Activated CD8-positive, alpha-beta T cell treated with anti-CD3 and anti-CD28 coated beads, Interleukin-2, amount 10 ng/mL, durations not matched to agents 7 days and 5 days (primary cell): ENCODE results near the gene KDM4C. TPM values are rescaled to one million over a fixed set of nuclear protein-coding genes. Genes with fewer than 3 reads are reported as not detected.

ENCODE experiments used
- ATAC-seq: fragments of 150-1000 bp; cut with Tn5 transposase; one replicate; pipeline ENCODE4 v1.10.0; 2021; ENCODE audit warnings: moderate library complexity
- CTCF ChIA-PET: fragments of 350-600 bp; sonication (Branson Sonifier 250); formaldehyde crosslinking; loops from one replicate; lab custom pipeline; 2021; ENCODE audit warnings: antibody characterized with exemption; lab: Charles Lee
- POLR2A ChIA-PET: fragments of 350-600 bp; sonication (Branson Sonifier 250); formaldehyde crosslinking; loops from one replicate; lab custom pipeline; 2021; ENCODE audit warnings: antibody characterized with exemption; lab: Charles Lee
- DNase-seq: peaks from one replicate; pipeline ENCODE4 v3.0.0-alpha.2; 2020
- H3K27ac Mint-ChIP-seq: one replicate; pipeline ENCODE4 v1.8.0; 2021; ENCODE audit warnings: mild to moderate bottlenecking, mixed read lengths
- H3K27me3 Mint-ChIP-seq: one replicate; pipeline ENCODE4 v1.8.0; 2021; ENCODE audit warnings: low read depth, mixed read lengths
- H3K36me3 Mint-ChIP-seq: one replicate; pipeline ENCODE4 v1.8.0; 2021; ENCODE audit warnings: low read depth, mixed read lengths
- H3K4me1 Mint-ChIP-seq: one replicate; pipeline ENCODE4 v1.8.0; 2021; ENCODE audit warnings: low read depth, mixed read lengths
- H3K4me3 Mint-ChIP-seq: one replicate; pipeline ENCODE4 v1.8.0; 2021; ENCODE audit warnings: mild to moderate bottlenecking, mixed read lengths
- H3K9me3 Mint-ChIP-seq: one replicate; pipeline ENCODE4 v1.8.0; 2022; ENCODE audit warnings: mixed read lengths; ENCODE audit not compliant: insufficient read depth
- total RNA-seq, 2 experiments: library from RNA; stranded (reverse); gene quantifications; one replicate each; pipeline ENCODE4 v1.2.3, GENCODE V29; 2021

KDM4C gene
- total RNA-seq, 2 experiments from 2014 or later, result 52.9 to 53.4 TPM

- H3K9me3 Mint-ChIP-seq, result no peaks in the 10 kb centered on the region
- ChIA-PET POLR2A (no interaction called here), CTCF (interaction anchor here (0.7 kb wide), 1 partner anchor 12 kb away, joined by 3 read pairs; no protein-coding TSS in a partner anchor)
These were observed 227.3 kb downstream of the KDM4C start for GRCh38 chr9:6984941-6985578.

GRCh38 chr9:6986141-6986815 is 228.5 kb downstream of the KDM4C start:
- Mint-ChIP-seq H3K4me1 (no peaks in the 10 kb centered on the region), H3K4me3 (no peak overlapping the region), H3K27ac (no peak overlapping the region), H3K9me3 (no peaks in the 10 kb centered on the region), H3K36me3 (peaks cover 56% of the 10 kb centered on the region), H3K27me3 (no peaks in the 10 kb centered on the region)
- DNase-seq (no peak), ATAC-seq (no peak)
- POLR2A ChIA-PET, result no interaction called here
- CTCF ChIA-PET, result interaction anchor here (0.7 kb wide), 1 partner anchor 16 kb away, joined by 3 read pairs; no protein-coding TSS in a partner anchor

More at GRCh38 chr9:6984941-6985578, 227.3 kb downstream of the KDM4C start:
- H3K27me3 Mint-ChIP-seq, result no peaks in the 10 kb centered on the region
- H3K4me1 Mint-ChIP-seq, result no peaks in the 10 kb centered on the region
- ATAC-seq (no peak), DNase-seq (no peak)
- no peak overlapping the region for H3K4me3 Mint-ChIP-seq
- no peak overlapping the region for H3K27ac Mint-ChIP-seq
- peaks cover 56% of the 10 kb centered on the region for H3K36me3 Mint-ChIP-seq

GRCh38 chr9:6987381-6987780 is 229.6 kb downstream of the KDM4C start:
- DNase-seq, result no peak
- CTCF ChIA-PET, result no interaction called here
- H3K27ac Mint-ChIP-seq, result no peak overlapping the region
- H3K4me1 Mint-ChIP-seq, result no peaks in the 10 kb centered on the region
- H3K36me3 Mint-ChIP-seq, result peaks cover 49% of the 10 kb centered on the region
- H3K9me3 Mint-ChIP-seq, result no peaks in the 10 kb centered on the region
- POLR2A ChIA-PET, result no interaction called here
- ATAC-seq, result no peak
- no peak overlapping the region for H3K4me3 Mint-ChIP-seq
- no peaks in the 10 kb centered on the region for H3K27me3 Mint-ChIP-seq

- H3K36me3 Mint-ChIP-seq, result peaks cover 41% of the 10 kb centered on the region
- H3K9me3 Mint-ChIP-seq, result no peaks in the 10 kb centered on the region
- DNase-seq, result no peak
- H3K4me3 Mint-ChIP-seq, result no peak overlapping the region
- no peaks in the 10 kb centered on the region for H3K4me1 Mint-ChIP-seq
- POLR2A ChIA-PET, result no interaction called here
- CTCF ChIA-PET, result no interaction called here
- no peaks in the 10 kb centered on the region for H3K27me3 Mint-ChIP-seq
- ATAC-seq, result no peak
- no peak overlapping the region for H3K27ac Mint-ChIP-seq
These were observed 233.6 kb downstream of the KDM4C start for GRCh38 chr9:6991418-6991817.

GRCh38 chr9:6996061-6996854 is 238.5 kb downstream of the KDM4C start:
- H3K27me3 Mint-ChIP-seq, result no peaks in the 10 kb centered on the region
- H3K9me3 Mint-ChIP-seq, result no peaks in the 10 kb centered on the region
- ATAC-seq (no peak), DNase-seq (no peak)
- no peak overlapping the region for H3K27ac Mint-ChIP-seq
- ChIA-PET POLR2A (no interaction called here), CTCF (no interaction called here)
- H3K4me3 Mint-ChIP-seq, result no peak overlapping the region
- no peaks in the 10 kb centered on the region for H3K4me1 Mint-ChIP-seq
- peaks cover 32% of the 10 kb centered on the region for H3K36me3 Mint-ChIP-seq

GRCh38 chr9:6997330-6997729 is 239.6 kb downstream of the KDM4C start:
- ATAC-seq (no peak), DNase-seq (no peak)
- ChIA-PET POLR2A (no interaction called here), CTCF (interaction anchor here (1.0 kb wide), 1 partner anchor 12 kb away, joined by 3 read pairs; no protein-coding TSS in a partner anchor)
- H3K4me3 Mint-ChIP-seq, result no peak overlapping the region
- no peak overlapping the region for H3K27ac Mint-ChIP-seq
- H3K27me3 Mint-ChIP-seq, result no peaks in the 10 kb centered on the region
- no peaks in the 10 kb centered on the region for H3K9me3 Mint-ChIP-seq
- peaks cover 38% of the 10 kb centered on the region for H3K36me3 Mint-ChIP-seq
- H3K4me1 Mint-ChIP-seq, result no peaks in the 10 kb centered on the region

DNA sequence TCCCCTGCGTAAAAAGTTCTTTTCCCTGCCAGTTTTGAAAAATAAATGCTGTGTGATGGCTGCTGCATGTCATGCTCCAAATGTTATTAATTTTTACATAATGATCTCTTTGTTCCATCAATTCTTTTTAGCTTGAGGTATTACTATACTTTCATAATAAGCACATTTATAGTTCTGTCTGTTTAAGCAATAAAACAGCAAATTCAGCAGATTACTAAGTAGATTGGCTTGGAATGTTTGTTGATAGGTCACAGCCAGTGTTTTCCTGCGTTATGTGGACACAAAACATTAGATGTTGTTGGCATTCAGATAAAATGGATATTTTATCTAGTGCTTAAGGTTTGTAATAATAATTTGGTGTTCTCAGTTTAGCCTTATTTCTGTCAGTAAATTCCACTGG is 242.0 kb downstream of the KDM4C start:
- peaks cover 35% of the 10 kb centered on the region for H3K36me3 Mint-ChIP-seq
- DNase-seq (no peak), ATAC-seq (no peak)
- no peak overlapping the region for H3K27ac Mint-ChIP-seq
- H3K4me1 Mint-ChIP-seq, result no peaks in the 10 kb centered on the region
- ChIA-PET POLR2A (no interaction called here), CTCF (no interaction called here)
- H3K4me3 Mint-ChIP-seq, result no peak overlapping the region
- H3K9me3 Mint-ChIP-seq, result no peaks in the 10 kb centered on the region
- no peaks in the 10 kb centered on the region for H3K27me3 Mint-ChIP-seq

DNA sequence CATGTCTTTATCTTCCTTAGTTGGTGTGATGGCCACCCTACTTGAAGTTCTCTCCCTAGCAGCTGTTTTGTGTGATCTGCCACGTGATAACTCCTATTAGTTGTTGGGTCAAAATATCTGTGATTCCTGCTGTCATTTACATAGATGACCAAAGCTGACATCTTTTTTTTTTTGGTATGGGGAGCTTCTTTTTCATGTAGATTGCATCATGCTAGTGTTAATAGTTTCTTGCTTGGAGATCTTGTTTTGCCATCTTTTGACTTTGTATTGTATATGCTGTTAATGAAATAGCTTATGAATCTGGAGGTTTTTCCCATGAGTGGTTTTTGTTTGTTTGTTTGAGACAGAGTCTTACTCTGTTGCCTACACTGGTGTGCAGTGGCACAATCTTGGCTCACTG is 243.8 kb downstream of the KDM4C start:
- Mint-ChIP-seq H3K27me3 (no peaks in the 10 kb centered on the region), H3K27ac (no peak overlapping the region), H3K4me1 (no peaks in the 10 kb centered on the region), H3K4me3 (no peak overlapping the region), H3K36me3 (peaks cover 33% of the 10 kb centered on the region), H3K9me3 (no peaks in the 10 kb centered on the region)
- CTCF ChIA-PET, result interaction anchor here (0.7 to 1.3 kb wide), 2 partner anchors 15 to 264 kb away, joined by 3 read pairs; no protein-coding TSS in a partner anchor
- POLR2A ChIA-PET, result no interaction called here
- ATAC-seq, result no peak
- no peak for DNase-seq

DNA sequence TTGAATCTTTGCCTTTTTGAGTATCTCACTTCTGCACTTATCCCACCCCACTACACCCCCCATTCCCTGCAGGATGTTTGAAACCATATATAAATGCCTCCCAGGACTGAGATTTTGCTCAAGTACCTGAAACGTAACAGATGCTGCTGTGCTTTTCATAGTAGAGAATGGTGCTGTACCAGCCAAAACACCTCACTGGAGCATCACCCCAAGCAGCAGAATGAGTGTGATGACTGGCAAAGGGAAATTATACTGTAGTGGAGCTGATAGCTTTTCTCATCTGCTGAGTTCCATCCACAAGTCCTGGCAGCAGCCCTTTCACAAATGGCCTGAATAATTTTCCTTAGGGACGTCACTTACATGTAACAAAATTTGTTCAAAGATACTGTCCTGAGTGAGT is 246.1 kb downstream of the KDM4C start:
- Mint-ChIP-seq H3K27me3 (no peaks in the 10 kb centered on the region), H3K4me3 (no peak overlapping the region), H3K27ac (no peak overlapping the region), H3K4me1 (no peaks in the 10 kb centered on the region), H3K36me3 (peaks cover 47% of the 10 kb centered on the region), H3K9me3 (peaks cover 6% of the 10 kb centered on the region)
- ChIA-PET CTCF (no interaction called here), POLR2A (no interaction called here)
- ATAC-seq (no peak), DNase-seq (no peak)

DNA sequence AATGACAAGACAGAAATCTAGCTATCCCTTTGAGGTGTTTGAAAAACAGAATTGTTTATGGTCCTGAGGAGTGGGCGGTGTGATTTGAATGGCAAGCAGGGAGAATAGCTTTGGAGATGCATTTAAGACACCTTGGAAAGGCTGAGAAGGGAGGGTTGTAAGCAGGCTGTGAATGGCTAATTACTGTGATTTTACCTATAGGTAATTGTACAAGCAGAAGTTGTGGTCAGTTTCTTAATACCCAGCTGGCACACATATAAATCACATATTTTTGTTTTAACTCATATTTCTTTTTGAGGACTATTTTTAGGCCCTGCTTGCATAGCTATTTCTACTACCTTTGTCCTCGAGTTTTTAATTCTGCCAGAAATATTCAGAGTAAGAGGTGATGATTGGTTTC is 248.6 kb downstream of the KDM4C start:
- DNase-seq (no peak), ATAC-seq (no peak)
- H3K4me1 Mint-ChIP-seq, result peaks cover 5% of the 10 kb centered on the region
- H3K27ac Mint-ChIP-seq, result no peak overlapping the region
- ChIA-PET POLR2A (no interaction called here), CTCF (no interaction called here)
- no peak overlapping the region for H3K4me3 Mint-ChIP-seq
- H3K27me3 Mint-ChIP-seq, result no peaks in the 10 kb centered on the region
- peaks cover 56% of the 10 kb centered on the region for H3K36me3 Mint-ChIP-seq
- H3K9me3 Mint-ChIP-seq, result peaks cover 11% of the 10 kb centered on the region

DNA sequence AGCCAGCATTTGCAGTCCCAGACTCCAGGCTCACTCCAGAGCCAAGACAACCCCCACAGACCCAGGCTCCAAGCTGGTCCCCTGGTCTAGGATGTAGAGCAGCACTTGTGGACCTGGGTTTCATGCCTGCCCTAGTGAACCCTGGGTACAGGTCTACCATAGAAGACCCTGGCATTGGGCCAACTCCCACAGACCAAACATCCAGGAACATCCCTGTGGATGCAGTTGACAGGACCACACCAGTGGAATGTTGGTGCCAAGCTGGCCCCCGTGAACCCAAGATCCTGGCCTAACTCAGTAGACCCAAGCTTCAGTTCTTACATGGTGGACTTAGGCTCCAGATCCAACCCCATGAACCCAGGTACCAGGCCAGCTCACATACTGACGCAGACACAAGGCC is 250.6 kb downstream of the KDM4C start:
- H3K36me3 Mint-ChIP-seq, result peaks cover 65% of the 10 kb centered on the region
- CTCF ChIA-PET, result no interaction called here

DNA sequence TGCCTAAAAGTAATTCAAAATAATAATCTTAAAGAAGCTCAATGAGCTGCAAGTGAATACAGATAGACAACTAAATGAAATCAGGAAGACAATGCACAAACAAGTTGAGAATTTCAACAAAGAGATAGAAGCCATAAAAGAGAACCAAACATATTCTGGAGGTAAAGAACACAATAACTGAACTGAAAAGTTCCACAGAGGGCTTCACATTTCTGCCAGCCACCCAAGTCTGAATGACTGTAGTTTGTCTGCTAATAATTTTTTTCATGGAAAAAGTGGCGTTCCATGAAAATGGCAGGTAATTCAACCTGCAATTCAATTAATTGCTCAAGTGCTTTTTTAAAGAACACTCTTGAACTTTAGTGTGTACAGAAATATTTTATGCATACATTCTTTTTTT is 251.3 kb downstream of the KDM4C start:
- ChIA-PET POLR2A (no interaction called here), CTCF (no interaction called here)
- Mint-ChIP-seq H3K27me3 (no peaks in the 10 kb centered on the region), H3K4me1 (peaks cover 16% of the 10 kb centered on the region), H3K9me3 (peaks cover 11% of the 10 kb centered on the region), H3K27ac (no peak overlapping the region), H3K36me3 (peaks cover 67% of the 10 kb centered on the region), H3K4me3 (no peak overlapping the region)
- ATAC-seq (no peak), DNase-seq (no peak)

More for the DNA sequence above, 250.6 kb downstream of the KDM4C start:
- H3K4me3 Mint-ChIP-seq, result no peak overlapping the region
- ATAC-seq (no peak), DNase-seq (no peak)
- H3K4me1 Mint-ChIP-seq, result peaks cover 16% of the 10 kb centered on the region
- H3K27me3 Mint-ChIP-seq, result no peaks in the 10 kb centered on the region
- H3K27ac Mint-ChIP-seq, result no peak overlapping the region
- peaks cover 11% of the 10 kb centered on the region for H3K9me3 Mint-ChIP-seq
- POLR2A ChIA-PET, result no interaction called here
